Lung (tissue), 12 donors: Measurements from ENCODE around the gene DPH6. TPM values are rescaled to one million over a fixed set of nuclear protein-coding genes. Genes with fewer than 3 reads are reported as not detected.

Experiments used
- ATAC-seq: fragments of 200-7000 bp; cut with Tn5 transposase; one replicate; pipeline ENCODE4 v1.9.1; 2020; ENCODE audit warnings: moderate number of reproducible peaks; ENCODE audit not compliant: insufficient read depth, low FRiP score
- DNase-seq, 3 donors: peaks; one replicate each; pipeline ENCODE4 v3.0.0-alpha.2; 2013 to 2017
- H3K27ac ChIP-seq, 2 donors: one replicate each; pipeline ENCODE4 v1.5.1; 2013; ENCODE audit warnings: mild to moderate bottlenecking in 2 of 2, moderate library complexity in 2 of 2, control low read depth in 1 of 2, inconsistent platforms in 1 of 2, low read depth in 1 of 2, low read length in 1 of 2
- H3K27me3 ChIP-seq, 3 donors: one replicate each; pipeline ENCODE4 v1.5.1; 2013; ENCODE audit warnings: low read length in 2 of 3; ENCODE audit not compliant: control insufficient read depth in 3 of 3, insufficient read depth in 3 of 3
- H3K36me3 ChIP-seq, 4 donors: one replicate each; pipeline ENCODE4 v1.5.1; 2013; ENCODE audit warnings: low read length in 4 of 4, mild to moderate bottlenecking in 1 of 4, moderate library complexity in 1 of 4; ENCODE audit not compliant: control insufficient read depth in 4 of 4, insufficient read depth in 4 of 4
- H3K4me1 ChIP-seq, 5 donors: one replicate each; pipeline ENCODE4 v1.5.1; 2013; ENCODE audit warnings: low read length in 5 of 5, mild to moderate bottlenecking in 2 of 5, moderate library complexity in 1 of 5; ENCODE audit not compliant: control insufficient read depth in 5 of 5, insufficient read depth in 5 of 5
- H3K4me3 ChIP-seq: one replicate; pipeline ENCODE4 v1.5.1; 2013; ENCODE audit warnings: mild to moderate bottlenecking, control low read depth, moderate library complexity
- H3K9ac ChIP-seq, 2 donors: one replicate each; pipeline ENCODE4 v1.5.1; 2013; ENCODE audit warnings: low read length in 2 of 2, control low read depth in 1 of 2; ENCODE audit not compliant: insufficient read depth in 1 of 2
- H3K9me3 ChIP-seq, 4 donors: one replicate each; pipeline ENCODE4 v1.5.1; 2013; ENCODE audit warnings: low read length in 3 of 4, mild to moderate bottlenecking in 1 of 4, moderate library complexity in 1 of 4; ENCODE audit not compliant: control insufficient read depth in 4 of 4, insufficient read depth in 3 of 4
- WGBS, 2 donors: extraction: QIAGEN DNeasy Blood & Tissue Kit; methylation state at CpG; one replicate each; pipeline ENCODE4 v1.1.7; 2013; 5-methylcytosine and 5-hydroxymethylcytosine counted together
- polyA plus RNA-seq, 2 donors: library from polyadenylated mRNA; stranded (reverse); fragments of 200-250 nt; gene quantifications; one replicate each; pipeline ENCODE4 v1.2.1, GENCODE V29; 2013
- total RNA-seq, 2 donors: library from RNA; depleted of rRNA in 1 of 2; stranded (reverse); fragments of >200 nt in 1 of 2; gene quantifications; one replicate each; pipeline ENCODE4 v1.2.1, GENCODE V29; 2014 to 2021
- TF ChIP-seq, protein P1 (sequence below): IDR thresholded peaks from 2 replicates; pipeline ENCODE4 v1.5.1; 2012; ENCODE audit warnings: mild to moderate bottlenecking; ENCODE audit errors: control extremely low read depth, extremely low read depth
- donor health status: control.
- donor health status: control.
- donor health status: Bipolar disorder and iron deficiency.
- donor health status: healthy.
- donor health status: DM: yes; HTN: yes; CAD: no.

Gene DPH6
- total and polyA plus RNA-seq, 4 donors = 5.5 to 55.1 (median 14.8) TPM

- H3K4me1 ChIP-seq = peaks cover 0 to 4% (median 0%) of the 10 kb centered on the region in 5 donors
- H3K27me3 ChIP-seq = no peaks in the 10 kb centered on the region
- peaks cover 0 to 2% (median 0%) of the 10 kb centered on the region in 4 donors for H3K36me3 ChIP-seq
- no peak overlapping the region for H3K9ac ChIP-seq
- ATAC-seq (no peak), DNase-seq (peak in 1 of 3 donors; percentile 13)
- peaks cover 0 to 2% (median 0%) of the 10 kb centered on the region in 4 donors for H3K9me3 ChIP-seq
- TF ChIP-seq, protein P1, sequence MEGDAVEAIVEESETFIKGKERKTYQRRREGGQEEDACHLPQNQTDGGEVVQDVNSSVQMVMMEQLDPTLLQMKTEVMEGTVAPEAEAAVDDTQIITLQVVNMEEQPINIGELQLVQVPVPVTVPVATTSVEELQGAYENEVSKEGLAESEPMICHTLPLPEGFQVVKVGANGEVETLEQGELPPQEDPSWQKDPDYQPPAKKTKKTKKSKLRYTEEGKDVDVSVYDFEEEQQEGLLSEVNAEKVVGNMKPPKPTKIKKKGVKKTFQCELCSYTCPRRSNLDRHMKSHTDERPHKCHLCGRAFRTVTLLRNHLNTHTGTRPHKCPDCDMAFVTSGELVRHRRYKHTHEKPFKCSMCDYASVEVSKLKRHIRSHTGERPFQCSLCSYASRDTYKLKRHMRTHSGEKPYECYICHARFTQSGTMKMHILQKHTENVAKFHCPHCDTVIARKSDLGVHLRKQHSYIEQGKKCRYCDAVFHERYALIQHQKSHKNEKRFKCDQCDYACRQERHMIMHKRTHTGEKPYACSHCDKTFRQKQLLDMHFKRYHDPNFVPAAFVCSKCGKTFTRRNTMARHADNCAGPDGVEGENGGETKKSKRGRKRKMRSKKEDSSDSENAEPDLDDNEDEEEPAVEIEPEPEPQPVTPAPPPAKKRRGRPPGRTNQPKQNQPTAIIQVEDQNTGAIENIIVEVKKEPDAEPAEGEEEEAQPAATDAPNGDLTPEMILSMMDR = no peak
- WGBS, 2 donors = 88 to 96% methylated on average over 1 of the region's 1 CpG
- H3K27ac ChIP-seq = no peak overlapping the region
- H3K4me3 ChIP-seq = no peak overlapping the region
These were observed 66.5 kb downstream of the DPH6 start for GRCh38 chr15:35479423-35479822.

DNA sequence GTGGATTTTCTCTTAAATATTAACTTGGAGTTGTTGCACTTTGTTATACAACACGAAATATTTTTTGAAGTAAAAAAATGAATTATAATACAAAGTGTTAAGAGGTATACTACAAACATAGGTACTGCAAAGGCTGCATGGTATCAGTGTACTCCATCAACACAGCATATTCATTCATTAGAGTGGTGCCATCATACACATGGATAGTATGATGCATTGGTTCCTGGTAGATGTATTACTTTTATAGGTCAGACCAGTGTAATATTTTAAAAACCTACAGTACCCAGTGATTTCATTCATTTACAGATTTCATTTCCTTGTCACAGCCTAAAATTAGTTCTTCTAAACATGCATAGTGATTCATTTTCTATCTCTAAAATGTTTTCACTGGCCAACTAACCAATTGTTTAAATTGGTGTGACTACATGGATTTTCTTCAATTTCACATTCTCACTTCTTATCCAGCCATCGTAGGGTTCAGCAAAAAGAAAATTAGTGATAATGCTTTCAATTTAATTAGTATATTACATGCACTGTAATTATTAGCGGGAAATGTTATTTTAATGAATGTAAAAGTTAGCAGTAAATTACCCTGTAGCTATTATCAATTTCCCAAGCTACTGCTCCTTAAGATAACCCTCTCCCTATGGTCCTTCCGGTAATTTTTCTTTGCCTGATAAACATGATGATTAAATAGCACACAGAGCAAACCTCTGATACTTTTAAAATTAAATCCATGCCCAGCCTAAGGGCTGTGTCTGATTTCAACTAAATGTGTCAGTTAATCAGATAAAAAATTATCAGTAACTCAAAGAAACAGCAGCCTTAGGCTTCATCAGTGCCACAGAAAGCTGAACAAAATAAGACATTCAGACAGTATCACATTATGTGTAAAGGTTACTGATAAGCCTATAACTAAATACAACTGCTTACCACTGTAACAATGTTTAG, 68.4 kb downstream of the DPH6 start:
- TF ChIP-seq, protein P1 = no peak
- H3K27ac ChIP-seq = no peak overlapping the region
- H3K9me3 ChIP-seq = no peaks in the 10 kb centered on the region
- WGBS, 2 donors = 79 to 91% methylated on average over 4 of the region's 4 CpGs
- H3K27me3 ChIP-seq = no peaks in the 10 kb centered on the region
- H3K4me1 ChIP-seq = peaks cover 0 to 4% (median 0%) of the 10 kb centered on the region in 5 donors
- no peaks in the 10 kb centered on the region for H3K36me3 ChIP-seq
- no peak overlapping the region for H3K4me3 ChIP-seq
- DNase-seq (no peak), ATAC-seq (no peak)
- H3K9ac ChIP-seq = no peak overlapping the region

GRCh38 chr15:35471024-35471423, 74.9 kb downstream of the DPH6 start:
- DNase-seq = no peak
- Histone ChIP-seq H3K36me3 (no peaks in the 10 kb centered on the region), H3K27ac (no peak overlapping the region), H3K4me3 (no peak overlapping the region), H3K27me3 (no peaks in the 10 kb centered on the region), H3K9me3 (no peaks in the 10 kb centered on the region), H3K9ac (no peak overlapping the region), H3K4me1 (no peaks in the 10 kb centered on the region)
- ATAC-seq = no peak
- TF ChIP-seq, protein P1 = no peak
